ENCODE measurements around the gene EBI3.

- no peak for TF ChIP-seq EZH2 (IDR thresholded peaks at IDR 0.05; ENCODE audit: low read length, unreplicated experiment)
- no peak for TF ChIP-seq CTCF (conservative IDR thresholded peaks at IDR 0.05; ENCODE audit: low read depth, low read length)
Measured at GRCh38 chr19:4227771-4228170, 1.6 kb upstream of the EBI3 start.

Data from PC-3 (cell line).